VCaP (cell line): Measurements from ENCODE around the gene COL13A1.

ENCODE experiments used
- H3K27ac ChIP-seq: fragments of 450-650 bp; 2 replicates; pipeline ENCODE4 v1.5.1; 2017
- CTCF ChIP-seq: fragments of 450-650 bp; conservative IDR thresholded peaks from 2 replicates; pipeline ENCODE4 v1.5.1; 2017; ENCODE audit warnings: mild to moderate bottlenecking, moderate library complexity

Gene COL13A1

DNA sequence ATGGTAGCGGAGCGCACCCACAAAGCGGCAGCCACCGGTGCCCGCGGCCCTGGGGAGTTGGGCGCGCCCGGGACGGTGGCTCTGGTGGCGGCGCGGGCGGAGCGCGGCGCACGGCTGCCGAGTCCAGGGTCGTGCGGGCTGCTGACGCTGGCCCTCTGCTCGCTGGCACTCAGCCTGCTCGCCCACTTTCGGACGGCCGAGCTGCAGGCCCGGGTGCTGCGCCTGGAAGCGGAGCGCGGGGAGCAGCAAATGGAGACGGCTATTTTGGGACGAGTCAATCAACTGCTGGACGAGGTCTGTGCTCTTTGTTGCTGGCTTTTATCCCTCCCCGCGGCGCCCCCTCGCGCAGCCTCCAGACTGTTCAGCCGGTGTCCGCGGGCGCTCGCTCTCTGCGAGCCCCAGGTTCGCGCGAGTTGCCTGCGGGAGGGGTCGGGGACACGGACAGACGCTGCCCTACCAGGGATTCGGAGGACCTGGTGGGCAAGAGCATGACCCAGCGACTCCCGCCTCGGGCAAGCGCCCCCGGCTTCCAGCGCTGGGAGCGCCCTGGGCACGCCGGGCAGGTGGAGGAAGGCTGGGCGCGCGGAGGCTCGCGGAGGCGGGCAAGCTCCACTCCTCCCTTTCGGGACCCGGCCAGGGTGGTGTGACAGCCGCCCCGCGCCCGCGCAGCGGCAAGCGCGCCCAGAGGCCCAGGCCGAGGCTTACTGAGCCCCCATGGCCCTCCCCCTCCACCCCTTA lies 887 bp downstream of the COL13A1 start:
- H3K27ac ChIP-seq, result no peak overlapping the region
- TF ChIP-seq CTCF, result peak; percentile 30

DNA sequence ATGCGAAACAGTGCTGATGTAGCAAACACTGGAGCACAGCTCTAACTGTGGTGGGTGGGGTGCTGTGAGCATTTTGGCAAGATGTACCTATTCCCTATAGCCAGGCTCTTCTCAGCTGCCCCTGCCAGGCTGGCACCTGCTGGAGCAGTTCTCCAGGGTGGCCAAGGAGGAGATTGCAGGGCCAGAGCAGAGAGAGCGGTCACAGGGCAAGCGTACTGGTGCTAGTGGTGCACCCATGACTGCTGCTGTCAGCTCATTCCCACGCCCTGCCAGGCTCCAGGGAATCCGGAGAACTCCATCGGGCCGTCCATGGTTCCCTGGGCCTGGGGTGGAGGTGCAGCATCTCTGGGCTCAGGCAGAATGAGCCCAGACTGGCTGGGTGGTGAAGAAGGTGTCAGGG lies 2.1 kb downstream of the COL13A1 start:
- H3K27ac ChIP-seq, result no peak overlapping the region
- TF ChIP-seq CTCF, result no peak

GRCh38 chr10:69804775-69805174 lies 3.1 kb downstream of the COL13A1 start:
- no peak for TF ChIP-seq CTCF
- no peak overlapping the region for H3K27ac ChIP-seq

DNA sequence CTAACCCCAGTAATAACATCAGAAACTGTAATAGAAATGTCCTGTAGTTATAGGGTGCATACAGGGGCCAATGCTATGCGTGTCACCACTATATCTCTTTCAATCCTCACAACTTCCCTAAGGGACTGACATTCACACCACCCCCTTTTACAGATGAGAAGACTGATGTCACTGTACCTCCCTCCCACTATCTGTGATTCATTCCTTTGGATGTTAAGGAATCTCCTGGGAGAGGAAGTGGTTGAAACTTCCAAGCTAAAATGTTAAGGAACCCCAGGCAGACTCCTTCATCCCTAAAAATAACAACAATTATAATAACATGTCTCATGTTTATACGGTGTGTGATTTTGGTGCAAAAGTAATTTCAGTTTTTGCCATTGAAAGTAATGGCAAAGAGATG lies 5.4 kb downstream of the COL13A1 start:
- TF ChIP-seq CTCF, result no peak
- no peak overlapping the region for H3K27ac ChIP-seq

GRCh38 chr10:69807696-69808095 lies 6.0 kb downstream of the COL13A1 start:
- no peak for TF ChIP-seq CTCF
- H3K27ac ChIP-seq, result no peak overlapping the region

- TF ChIP-seq CTCF, result no peak
- no peak overlapping the region for H3K27ac ChIP-seq
These were observed 7.6 kb downstream of the COL13A1 start for GRCh38 chr10:69809318-69809717.

DNA sequence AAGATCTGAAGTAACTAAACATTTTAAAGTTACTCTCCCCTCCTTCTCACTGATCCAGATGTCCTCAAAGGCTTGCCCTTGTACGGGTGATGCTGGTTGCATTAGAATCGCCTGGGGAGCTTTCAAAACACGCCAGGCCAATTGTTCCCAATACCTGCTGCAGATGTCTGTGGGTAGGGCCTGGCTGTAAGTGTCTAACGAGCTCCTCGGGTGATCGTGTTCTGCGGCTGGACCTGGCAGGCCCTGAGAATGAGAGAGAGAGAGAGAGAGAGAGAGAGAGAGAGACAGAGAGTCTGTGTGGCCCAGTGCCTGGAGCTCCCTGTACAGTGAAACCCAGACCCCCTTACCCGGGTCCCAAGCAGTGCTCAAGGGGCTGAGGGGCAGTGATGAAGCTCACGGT lies 8.4 kb downstream of the COL13A1 start:
- no peak for TF ChIP-seq CTCF
- no peak overlapping the region for H3K27ac ChIP-seq
